ENCODE data around the gene SYT1. TPM values are rescaled to one million over a fixed set of nuclear protein-coding genes. Genes with fewer than 3 reads are reported as not detected.

Gene SYT1
- total and polyA plus RNA-seq, 3 experiments from 2014 or later = not detected

DNA sequence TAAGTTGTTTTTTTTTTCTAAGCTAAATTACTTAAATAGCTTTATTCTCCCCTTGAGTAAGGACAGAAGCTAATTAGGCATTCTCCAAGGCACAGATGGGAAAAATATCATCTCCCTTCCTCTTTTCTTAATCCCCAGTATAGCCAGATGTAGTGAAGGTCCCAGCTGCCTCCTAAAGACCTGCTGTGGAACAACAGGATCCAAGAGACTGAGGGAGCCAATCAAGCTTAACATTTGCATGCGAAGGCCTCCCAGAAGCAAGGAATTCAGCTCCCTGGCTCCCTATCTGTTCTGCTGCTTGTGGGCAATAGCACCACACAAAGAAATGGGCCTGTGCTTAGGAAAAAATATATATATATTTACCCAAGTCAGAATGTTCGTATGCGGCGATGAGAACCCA is 255.2 kb downstream of the SYT1 start:
- Histone ChIP-seq H3K27me3 (ENCODE audit: insufficient read depth, low read length, poor library complexity, severe bottlenecking) (no peaks in the 10 kb centered on the region), H3K4me1 (ENCODE audit: insufficient read depth, low read length) (no peaks in the 10 kb centered on the region), H3K4me3 (ENCODE audit: low read length) (no peak overlapping the region), H3K9me3 (ENCODE audit: low read length) (no peaks in the 10 kb centered on the region), H3K27ac (ENCODE audit: low read depth, low read length) (no peak overlapping the region), H3K36me3 (ENCODE audit: insufficient read depth, low read length) (no peaks in the 10 kb centered on the region)
- Mint-ChIP-seq H3K36me3 (no peaks in the 10 kb centered on the region), H3K4me1 (no peaks in the 10 kb centered on the region), H3K4me3 (no peak overlapping the region), H3K27me3 (no peaks in the 10 kb centered on the region), H3K27ac (no peak overlapping the region), H3K9me3 (peaks cover 3 to 10% (median 6%) of the 10 kb centered on the region in 5 donors)
- ChIA-PET CTCF (no interaction called here), POLR2A (no interaction called here)
- no peak for DNase-seq

DNA sequence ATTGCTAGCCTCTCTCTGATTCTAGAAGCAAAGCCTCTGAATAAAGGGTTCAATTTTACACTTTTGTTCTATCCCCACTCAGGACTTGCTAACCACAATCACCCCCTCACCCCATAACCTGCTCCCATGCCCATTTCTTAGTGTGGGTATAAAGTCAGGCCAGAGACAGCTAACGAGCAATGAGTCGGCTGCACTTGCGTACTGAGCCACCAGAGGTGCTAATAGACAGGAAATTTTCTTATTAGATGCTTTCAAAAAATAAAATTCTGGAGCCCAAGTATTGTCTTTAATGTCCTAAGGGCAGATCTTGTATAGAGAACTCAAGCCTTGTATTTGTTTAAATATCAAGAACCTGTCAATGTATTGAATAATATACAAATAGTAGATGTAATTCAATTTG is 256.9 kb downstream of the SYT1 start:
- no peak for DNase-seq
- Mint-ChIP-seq H3K4me3 (no peak overlapping the region), H3K9me3 (peaks cover 3 to 12% (median 6%) of the 10 kb centered on the region in 5 donors), H3K27me3 (no peaks in the 10 kb centered on the region), H3K4me1 (no peaks in the 10 kb centered on the region), H3K36me3 (no peaks in the 10 kb centered on the region), H3K27ac (no peak overlapping the region)
- Histone ChIP-seq H3K4me3 (ENCODE audit: low read length) (no peak overlapping the region), H3K27ac (ENCODE audit: low read depth, low read length) (no peak overlapping the region), H3K4me1 (ENCODE audit: insufficient read depth, low read length) (no peaks in the 10 kb centered on the region), H3K9me3 (ENCODE audit: low read length) (no peaks in the 10 kb centered on the region), H3K27me3 (ENCODE audit: insufficient read depth, low read length, poor library complexity, severe bottlenecking) (no peaks in the 10 kb centered on the region), H3K36me3 (ENCODE audit: insufficient read depth, low read length) (no peaks in the 10 kb centered on the region)
- ChIA-PET CTCF (no interaction called here), POLR2A (no interaction called here)

DNA sequence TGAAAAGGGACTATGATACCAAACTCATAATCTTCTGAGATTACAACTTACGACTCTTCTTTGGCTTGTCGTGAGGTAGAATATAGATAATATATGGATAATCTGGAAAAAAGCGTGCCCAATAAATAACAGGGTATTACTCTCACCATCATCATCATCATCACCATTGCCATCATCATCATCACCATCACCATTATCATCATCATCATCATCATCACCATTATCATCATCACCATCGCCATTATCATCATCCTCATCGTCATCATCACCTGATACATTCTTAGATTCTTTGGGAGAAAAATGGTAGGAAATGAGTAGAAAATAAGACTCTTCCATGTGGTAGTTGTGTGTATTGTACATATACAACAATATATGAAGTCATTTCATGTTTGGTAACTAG is 259.8 kb downstream of the SYT1 start:
- Mint-ChIP-seq H3K36me3 (no peaks in the 10 kb centered on the region), H3K27me3 (no peaks in the 10 kb centered on the region), H3K27ac (no peak overlapping the region), H3K4me3 (no peak overlapping the region), H3K4me1 (no peaks in the 10 kb centered on the region), H3K9me3 (peaks cover 0 to 19% (median 8%) of the 10 kb centered on the region in 5 donors)
- Histone ChIP-seq H3K4me1 (ENCODE audit: insufficient read depth, low read length) (no peaks in the 10 kb centered on the region), H3K36me3 (ENCODE audit: insufficient read depth, low read length) (no peaks in the 10 kb centered on the region), H3K4me3 (ENCODE audit: low read length) (no peak overlapping the region), H3K27ac (ENCODE audit: low read depth, low read length) (no peak overlapping the region), H3K27me3 (ENCODE audit: insufficient read depth, low read length, poor library complexity, severe bottlenecking) (no peaks in the 10 kb centered on the region), H3K9me3 (ENCODE audit: low read length) (no peaks in the 10 kb centered on the region)
- ChIA-PET POLR2A (no interaction called here), CTCF (no interaction called here)
- DNase-seq = no peak

DNA sequence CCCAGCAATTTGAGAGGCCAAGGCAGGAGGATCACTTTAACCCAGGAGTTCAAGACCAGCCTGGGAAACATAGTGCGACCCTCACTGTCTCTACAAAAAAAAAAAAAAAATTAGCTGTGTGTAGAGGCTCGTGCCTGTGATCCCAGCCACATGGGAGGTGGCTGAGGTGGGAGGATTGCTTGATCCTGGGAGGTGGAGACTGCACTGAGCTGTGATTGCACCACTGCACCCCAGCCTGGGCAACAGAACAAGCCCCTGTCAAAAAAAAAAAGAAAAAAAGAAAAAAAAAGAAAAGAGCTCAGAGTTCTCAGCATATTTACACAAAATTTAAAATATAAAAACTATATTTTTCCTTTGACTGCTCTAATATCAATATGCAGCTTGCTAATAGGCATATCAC is 260.8 kb downstream of the SYT1 start:
- CTCF ChIA-PET = no interaction called here
- H3K9me3 Mint-ChIP-seq = peaks cover 0 to 23% (median 9%) of the 10 kb centered on the region in 5 donors
- no peaks in the 10 kb centered on the region for H3K27me3 Mint-ChIP-seq
- POLR2A ChIA-PET = no interaction called here
- H3K27ac ChIP-seq (ENCODE audit: low read depth, low read length) = no peak overlapping the region
- no peaks in the 10 kb centered on the region for H3K36me3 ChIP-seq (ENCODE audit: insufficient read depth, low read length)
- H3K4me1 ChIP-seq (ENCODE audit: insufficient read depth, low read length) = no peaks in the 10 kb centered on the region
- H3K4me3 Mint-ChIP-seq = no peak overlapping the region
- no peaks in the 10 kb centered on the region for H3K27me3 ChIP-seq (ENCODE audit: insufficient read depth, low read length, poor library complexity, severe bottlenecking)
- H3K4me3 ChIP-seq (ENCODE audit: low read length) = no peak overlapping the region
- no peak for DNase-seq
- no peak overlapping the region for H3K27ac Mint-ChIP-seq
- no peaks in the 10 kb centered on the region for H3K36me3 Mint-ChIP-seq
- H3K9me3 ChIP-seq (ENCODE audit: low read length) = no peaks in the 10 kb centered on the region
- H3K4me1 Mint-ChIP-seq = no peaks in the 10 kb centered on the region

DNA sequence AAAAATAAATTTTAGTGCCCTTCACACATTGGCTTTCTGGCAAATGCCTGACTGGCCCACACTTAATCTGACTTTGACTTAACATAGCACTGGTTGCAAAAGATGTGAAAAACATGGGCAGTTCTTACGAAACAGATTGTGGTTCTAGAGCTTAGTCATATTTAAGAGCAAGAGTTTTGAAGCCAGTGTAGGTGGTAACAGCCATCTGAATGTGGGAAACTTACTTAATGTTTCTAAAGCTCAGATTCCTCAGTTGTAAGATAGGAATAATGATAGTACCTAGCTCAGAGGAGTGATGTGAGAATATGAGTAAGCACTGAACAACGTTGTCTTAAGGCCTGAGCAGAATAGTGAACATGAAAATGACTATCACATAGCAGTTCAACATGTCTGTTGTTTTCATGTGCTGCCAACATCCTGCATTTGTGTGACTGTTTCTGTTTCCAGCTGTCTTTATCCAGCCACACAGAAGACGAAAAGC is 262.7 kb downstream of the SYT1 start:
- H3K9me3 ChIP-seq (ENCODE audit: low read length) = no peaks in the 10 kb centered on the region
- ChIA-PET POLR2A (no interaction called here), CTCF (no interaction called here)
- no peak overlapping the region for H3K27ac Mint-ChIP-seq
- H3K4me3 Mint-ChIP-seq = no peak overlapping the region
- no peaks in the 10 kb centered on the region for H3K27me3 ChIP-seq (ENCODE audit: insufficient read depth, low read length, poor library complexity, severe bottlenecking)
- no peak for DNase-seq
- H3K4me1 Mint-ChIP-seq = no peaks in the 10 kb centered on the region
- no peaks in the 10 kb centered on the region for H3K4me1 ChIP-seq (ENCODE audit: insufficient read depth, low read length)
- H3K36me3 Mint-ChIP-seq = no peaks in the 10 kb centered on the region
- no peak overlapping the region for H3K27ac ChIP-seq (ENCODE audit: low read depth, low read length)
- no peaks in the 10 kb centered on the region for H3K27me3 Mint-ChIP-seq
- no peaks in the 10 kb centered on the region for H3K36me3 ChIP-seq (ENCODE audit: insufficient read depth, low read length)
- H3K4me3 ChIP-seq (ENCODE audit: low read length) = no peak overlapping the region
- peaks cover 3 to 23% (median 8%) of the 10 kb centered on the region in 5 donors for H3K9me3 Mint-ChIP-seq

DNA sequence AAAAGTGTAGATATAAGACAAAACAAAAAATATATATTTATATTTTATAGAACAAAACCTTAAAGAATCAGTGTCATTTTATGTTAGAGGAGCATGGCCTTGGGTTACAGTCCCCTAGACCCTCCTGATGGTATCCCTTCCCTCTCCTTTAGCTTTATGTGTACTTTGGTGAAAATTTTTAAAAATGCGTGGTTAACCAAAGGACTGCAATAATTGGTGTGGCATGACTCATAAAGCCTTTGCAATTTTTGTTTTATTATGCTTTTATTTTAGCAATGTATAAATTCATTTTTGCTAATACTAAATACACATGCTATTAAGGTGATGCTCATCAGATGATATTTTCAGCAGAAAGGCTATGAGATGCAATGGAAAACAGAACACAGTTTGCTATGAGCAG is 264.4 kb downstream of the SYT1 start:
- no peak overlapping the region for H3K4me3 Mint-ChIP-seq
- H3K27ac ChIP-seq (ENCODE audit: low read depth, low read length) = no peak overlapping the region
- H3K9me3 ChIP-seq (ENCODE audit: low read length) = no peaks in the 10 kb centered on the region
- H3K36me3 ChIP-seq (ENCODE audit: insufficient read depth, low read length) = no peaks in the 10 kb centered on the region
- no peaks in the 10 kb centered on the region for H3K4me1 Mint-ChIP-seq
- H3K27me3 Mint-ChIP-seq = no peaks in the 10 kb centered on the region
- H3K4me3 ChIP-seq (ENCODE audit: low read length) = no peak overlapping the region
- peaks cover 7 to 23% (median 8%) of the 10 kb centered on the region in 5 donors for H3K9me3 Mint-ChIP-seq
- ChIA-PET POLR2A (no interaction called here), CTCF (no interaction called here)
- H3K36me3 Mint-ChIP-seq = no peaks in the 10 kb centered on the region
- no peak for DNase-seq
- H3K27me3 ChIP-seq (ENCODE audit: insufficient read depth, low read length, poor library complexity, severe bottlenecking) = no peaks in the 10 kb centered on the region
- H3K4me1 ChIP-seq (ENCODE audit: insufficient read depth, low read length) = no peaks in the 10 kb centered on the region
- no peak overlapping the region for H3K27ac Mint-ChIP-seq

DNA sequence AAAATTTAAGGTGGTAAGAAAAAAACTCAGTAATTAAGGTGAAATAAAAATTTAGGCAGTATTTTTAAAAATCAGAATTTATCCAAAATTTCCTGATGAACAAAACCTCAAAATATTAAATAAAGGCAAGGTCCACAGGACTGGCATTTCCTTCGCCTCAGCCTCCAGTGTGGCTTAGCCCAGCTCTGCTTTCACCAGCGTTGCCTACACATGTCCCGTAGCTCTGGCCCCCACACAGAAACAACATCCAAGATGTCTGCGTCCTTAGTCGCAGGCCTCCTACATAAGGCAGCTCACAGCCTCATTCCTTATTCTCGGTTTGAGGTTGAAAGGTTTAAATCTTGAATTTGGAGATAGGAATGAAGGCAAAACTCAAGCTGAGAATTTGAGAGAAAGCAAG is 274.3 kb downstream of the SYT1 start:
- H3K4me3 ChIP-seq (ENCODE audit: low read length) = no peak overlapping the region
- peaks cover 2 to 15% (median 4%) of the 10 kb centered on the region in 5 donors for H3K9me3 Mint-ChIP-seq
- no peaks in the 10 kb centered on the region for H3K4me1 ChIP-seq (ENCODE audit: insufficient read depth, low read length)
- H3K27ac ChIP-seq (ENCODE audit: low read depth, low read length) = no peak overlapping the region
- H3K27me3 Mint-ChIP-seq = no peaks in the 10 kb centered on the region
- ChIA-PET POLR2A (no interaction called here), CTCF (no interaction called here)
- no peak for DNase-seq
- no peak overlapping the region for H3K27ac Mint-ChIP-seq
- no peaks in the 10 kb centered on the region for H3K36me3 Mint-ChIP-seq
- H3K9me3 ChIP-seq (ENCODE audit: low read length) = no peaks in the 10 kb centered on the region
- H3K27me3 ChIP-seq (ENCODE audit: insufficient read depth, low read length, poor library complexity, severe bottlenecking) = no peaks in the 10 kb centered on the region
- no peaks in the 10 kb centered on the region for H3K36me3 ChIP-seq (ENCODE audit: insufficient read depth, low read length)
- no peak overlapping the region for H3K4me3 Mint-ChIP-seq
- no peaks in the 10 kb centered on the region for H3K4me1 Mint-ChIP-seq

DNA sequence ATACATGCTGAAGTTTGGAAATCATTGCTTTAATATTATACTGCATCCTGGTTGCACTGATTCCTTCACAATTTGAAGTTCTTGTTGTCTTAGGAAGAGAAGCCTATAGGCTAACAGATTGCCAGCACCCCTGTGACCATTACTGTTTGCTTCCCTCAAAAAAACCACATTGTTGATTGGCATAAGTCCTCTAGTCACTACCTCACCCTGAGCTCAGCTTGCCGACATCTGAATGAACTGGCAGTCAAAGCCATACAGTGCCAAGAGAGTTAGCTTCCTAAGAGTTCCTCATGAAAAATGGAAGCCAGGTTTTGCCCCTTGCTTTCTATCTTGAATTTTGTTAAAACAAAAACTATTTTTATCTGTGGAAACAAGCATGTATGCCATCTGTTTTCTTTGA is 276.1 kb downstream of the SYT1 start:
- no peak overlapping the region for H3K27ac Mint-ChIP-seq
- Histone ChIP-seq H3K4me3 (ENCODE audit: low read length) (no peak overlapping the region), H3K27ac (ENCODE audit: low read depth, low read length) (no peak overlapping the region), H3K36me3 (ENCODE audit: insufficient read depth, low read length) (no peaks in the 10 kb centered on the region), H3K27me3 (ENCODE audit: insufficient read depth, low read length, poor library complexity, severe bottlenecking) (no peaks in the 10 kb centered on the region), H3K4me1 (ENCODE audit: insufficient read depth, low read length) (no peaks in the 10 kb centered on the region), H3K9me3 (ENCODE audit: low read length) (no peaks in the 10 kb centered on the region)
- H3K9me3 Mint-ChIP-seq = peaks cover 2 to 20% (median 6%) of the 10 kb centered on the region in 5 donors
- DNase-seq = no peak
- H3K36me3 Mint-ChIP-seq = no peaks in the 10 kb centered on the region
- CTCF ChIA-PET = no interaction called here
- no peaks in the 10 kb centered on the region for H3K4me1 Mint-ChIP-seq
- H3K4me3 Mint-ChIP-seq = no peak overlapping the region
- H3K27me3 Mint-ChIP-seq = no peaks in the 10 kb centered on the region
- POLR2A ChIA-PET = no interaction called here

DNA sequence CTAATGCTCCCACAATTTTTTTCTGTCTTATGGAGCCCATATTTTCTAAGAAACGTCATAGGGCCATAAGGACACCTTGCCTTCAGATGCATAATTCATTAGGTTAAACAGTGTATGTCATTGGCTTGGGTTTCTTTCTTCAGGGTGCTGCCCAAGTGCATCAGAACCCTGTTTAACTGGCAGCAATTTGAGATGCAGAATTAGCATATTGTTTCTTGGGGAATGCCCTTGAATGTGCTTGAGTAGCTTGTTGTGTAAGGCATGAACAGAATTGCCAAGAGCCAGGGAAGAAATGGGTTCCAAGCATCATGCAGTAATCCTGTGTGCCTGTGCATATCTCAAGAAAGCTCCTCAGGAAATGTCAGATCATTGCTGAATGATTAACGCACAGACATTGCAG is 277.2 kb downstream of the SYT1 start:
- Mint-ChIP-seq H3K36me3 (no peaks in the 10 kb centered on the region), H3K4me1 (no peaks in the 10 kb centered on the region)
- no peak for DNase-seq

More for the DNA sequence above, 277.2 kb downstream of the SYT1 start:
- H3K4me1 ChIP-seq (ENCODE audit: insufficient read depth, low read length) = no peaks in the 10 kb centered on the region
- Mint-ChIP-seq H3K9me3 (peaks cover 2 to 20% (median 6%) of the 10 kb centered on the region in 5 donors), H3K27me3 (no peaks in the 10 kb centered on the region), H3K4me3 (no peak overlapping the region), H3K27ac (no peak overlapping the region)
- no peak overlapping the region for H3K27ac ChIP-seq (ENCODE audit: low read depth, low read length)
- H3K27me3 ChIP-seq (ENCODE audit: insufficient read depth, low read length, poor library complexity, severe bottlenecking) = no peaks in the 10 kb centered on the region
- H3K4me3 ChIP-seq (ENCODE audit: low read length) = no peak overlapping the region
- H3K36me3 ChIP-seq (ENCODE audit: insufficient read depth, low read length) = no peaks in the 10 kb centered on the region
- POLR2A ChIA-PET = no interaction called here
- no peaks in the 10 kb centered on the region for H3K9me3 ChIP-seq (ENCODE audit: low read length)
- CTCF ChIA-PET = no interaction called here
